Spleen (tissue), 11 donors: ENCODE results near the gene KBTBD2. TPM values are rescaled to one million over a fixed set of nuclear protein-coding genes. Genes with fewer than 3 reads are reported as not detected.
"Not testable (repeated sequence)": the region's sequence is repeated elsewhere in the genome, so short reads cannot be mapped to it uniquely, and the experiment has no call there.

Experiments used
- DNase-seq: peaks from one replicate; pipeline ENCODE4 v3.0.0-alpha.2; 2020
- H3K27ac ChIP-seq, 8 donors: fragments of 200-600 bp; sonication (generic) in 7 of 8; 1 replicate in 4 of 8; 2 replicates in 4 of 8; pipeline versions ENCODE4 v1.5.0 to v1.8.0; 2016 to 2021; ENCODE audit warnings: inconsistent platforms in 4 of 8, mild to moderate bottlenecking in 4 of 8, moderate library complexity in 1 of 8
- H3K27me3 ChIP-seq, 7 donors: fragments of 200-600 bp; sonication (generic) in 6 of 7; replicated peaks in 1 of 7; 1 replicate in 4 of 7; 2 replicates in 3 of 7; pipeline versions ENCODE4 v1.5.0 to v1.8.0; 2016 to 2021; ENCODE audit warnings: inconsistent platforms in 3 of 7, mild to moderate bottlenecking in 1 of 7
- H3K36me3 ChIP-seq, 6 donors: fragments of 200-600 bp; sonication (generic) in 5 of 6; 1 replicate in 4 of 6; 2 replicates in 2 of 6; pipeline versions ENCODE4 v1.5.0 to v1.8.0; 2016 to 2021; ENCODE audit warnings: inconsistent platforms in 2 of 6
- H3K4me1 ChIP-seq, 6 donors: fragments of 200-600 bp; sonication (generic) in 5 of 6; 1 replicate in 3 of 6; 2 replicates in 3 of 6; pipeline versions ENCODE4 v1.5.0 to v1.8.0; 2016 to 2021; ENCODE audit warnings: inconsistent platforms in 3 of 6
- H3K4me3 ChIP-seq, 8 donors: fragments of 200-600 bp; sonication (generic) in 7 of 8; 1 replicate in 4 of 8; 2 replicates in 4 of 8; pipeline versions ENCODE4 v1.5.0 to v1.8.0; 2016 to 2021; ENCODE audit warnings: inconsistent platforms in 4 of 8, mild to moderate bottlenecking in 4 of 8, moderate library complexity in 2 of 8
- H3K9me3 ChIP-seq, 8 donors: fragments of 200-600 bp; sonication (generic) in 7 of 8; 1 replicate in 4 of 8; 2 replicates in 4 of 8; pipeline versions ENCODE4 v1.5.0 to v1.8.0; 2016 to 2021; ENCODE audit warnings: inconsistent platforms in 4 of 8
- POLR2A ChIP-seq, 3 donors: fragments of 450-650 bp; IDR thresholded peaks; one replicate each; pipeline ENCODE4 v1.5.1; 2017; ENCODE audit warnings: antibody characterized with exemption in 3 of 3, mild to moderate bottlenecking in 1 of 3
- POLR2AphosphoS5 ChIP-seq, 3 donors: sonication (generic); formaldehyde crosslinking; IDR thresholded peaks; one replicate each; pipeline ENCODE4 v1.5.1; 2017; ENCODE audit warnings: antibody characterized with exemption in 3 of 3
- WGBS, 5 donors: extraction: QIAGEN DNeasy Blood & Tissue Kit in 3 of 5; methylation state at CpG; one replicate each; pipeline versions ENCODE4 v1.1.5 to v1.1.7; 2013 to 2018; 5-methylcytosine and 5-hydroxymethylcytosine counted together
- intact Hi-C: fragments of 100-400 bp; cut with DNase I; formaldehyde crosslinking; loops from one replicate; pipeline ENCODE4 v1.15.0; 2023; ENCODE audit warnings: low total_unique reads
- polyA plus RNA-seq, 3 donors: library from polyadenylated mRNA; stranded (reverse); fragments of 200-250 nt; gene quantifications; one replicate each; pipeline ENCODE4 v1.2.1, GENCODE V29; 2013
- total RNA-seq, 7 donors: library from RNA; depleted of rRNA in 3 of 7; stranded (reverse); fragments of >200 nt in 3 of 7; fragmentation: NEBNext Ultra II Directional in 4 of 7; extraction: Animal tissue kit (Norgen Biotek cat#: 25700) in 4 of 7; gene quantifications; one replicate each; pipeline versions ENCODE4 v1.1.0 to v1.2.1, GENCODE V29; 2016 to 2021
- TF ChIP-seq, protein P1 (sequence below), 11 experiments: fragments of 200-600 bp in 7 of 11; fragments of 450-650 bp in 4 of 11; sonication (generic) in 4 of 11; IDR thresholded peaks in 8 of 11; conservative IDR thresholded peaks in 3 of 11; 1 replicate in 7 of 11; 2 replicates in 4 of 11; pipeline versions ENCODE4 v1.4.0 to v1.8.0; 2016 to 2021; ENCODE audit warnings: antibody characterized with exemption in 11 of 11, inconsistent platforms in 4 of 11, mild to moderate bottlenecking in 1 of 11
- donor health status: healthy with polysubstance abuse.
- donor health status: DM: no; HTN: no; CAD: no; lungs with moderate emphysema.
- donor health status: DM: no; HTN: no; CAD: no.
- donor health status: Bipolar disorder and iron deficiency.
- donor health status: healthy.
- donor health status: DM: no; HTN: no; CAD: no.
- donor health status: DM: yes; HTN: yes; CAD: no.

The KBTBD2 gene
- total and polyA plus RNA-seq, 10 donors = 15.6 to 80.8 (median 59.6) TPM

DNA sequence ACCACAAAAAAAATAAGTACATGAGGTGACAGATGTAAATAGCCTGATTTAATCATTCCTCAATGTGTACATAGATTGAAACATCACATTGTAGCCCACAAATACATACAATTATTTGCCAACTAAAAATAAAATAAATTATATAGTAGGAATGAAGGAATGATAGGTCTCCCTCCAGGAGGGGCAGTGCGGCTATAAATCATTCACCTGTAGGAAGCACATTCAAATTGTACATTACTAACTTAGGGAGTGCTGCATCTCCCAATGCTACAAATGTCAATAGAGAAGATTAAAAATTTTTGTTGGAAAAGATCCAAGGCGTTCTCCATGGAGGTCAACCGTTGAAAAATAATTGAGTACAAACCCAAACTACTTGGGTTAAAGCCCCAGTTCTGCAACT lies 4.2 kb downstream of the KBTBD2 start:
- H3K4me3 ChIP-seq = no peak overlapping the region
- TF ChIP-seq POLR2A (IDR thresholded peaks at IDR 0.05) = no peak
- TF ChIP-seq, protein P1, sequence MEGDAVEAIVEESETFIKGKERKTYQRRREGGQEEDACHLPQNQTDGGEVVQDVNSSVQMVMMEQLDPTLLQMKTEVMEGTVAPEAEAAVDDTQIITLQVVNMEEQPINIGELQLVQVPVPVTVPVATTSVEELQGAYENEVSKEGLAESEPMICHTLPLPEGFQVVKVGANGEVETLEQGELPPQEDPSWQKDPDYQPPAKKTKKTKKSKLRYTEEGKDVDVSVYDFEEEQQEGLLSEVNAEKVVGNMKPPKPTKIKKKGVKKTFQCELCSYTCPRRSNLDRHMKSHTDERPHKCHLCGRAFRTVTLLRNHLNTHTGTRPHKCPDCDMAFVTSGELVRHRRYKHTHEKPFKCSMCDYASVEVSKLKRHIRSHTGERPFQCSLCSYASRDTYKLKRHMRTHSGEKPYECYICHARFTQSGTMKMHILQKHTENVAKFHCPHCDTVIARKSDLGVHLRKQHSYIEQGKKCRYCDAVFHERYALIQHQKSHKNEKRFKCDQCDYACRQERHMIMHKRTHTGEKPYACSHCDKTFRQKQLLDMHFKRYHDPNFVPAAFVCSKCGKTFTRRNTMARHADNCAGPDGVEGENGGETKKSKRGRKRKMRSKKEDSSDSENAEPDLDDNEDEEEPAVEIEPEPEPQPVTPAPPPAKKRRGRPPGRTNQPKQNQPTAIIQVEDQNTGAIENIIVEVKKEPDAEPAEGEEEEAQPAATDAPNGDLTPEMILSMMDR (IDR thresholded peaks at IDR 0.05 in 8 of 11, conservative IDR thresholded peaks at IDR 0.05 in 3 of 11) = no peak
- no peak for TF ChIP-seq POLR2AphosphoS5 (IDR thresholded peaks at IDR 0.05)
- H3K9me3 ChIP-seq = no peaks in the 10 kb centered on the region
- peaks cover 49 to 83% (median 77%) of the 10 kb centered on the region in 6 donors for H3K4me1 ChIP-seq
- no peaks in the 10 kb centered on the region for H3K36me3 ChIP-seq
- no peak for DNase-seq
- no peak overlapping the region for H3K27ac ChIP-seq
- intact Hi-C loops = no loop called here
- whole genome bisulfite sequencing, 5 donors = 58 to 80% (median 69%) methylated on average over 3 of the region's 3 CpGs
- H3K27me3 ChIP-seq = no peaks in the 10 kb centered on the region

DNA sequence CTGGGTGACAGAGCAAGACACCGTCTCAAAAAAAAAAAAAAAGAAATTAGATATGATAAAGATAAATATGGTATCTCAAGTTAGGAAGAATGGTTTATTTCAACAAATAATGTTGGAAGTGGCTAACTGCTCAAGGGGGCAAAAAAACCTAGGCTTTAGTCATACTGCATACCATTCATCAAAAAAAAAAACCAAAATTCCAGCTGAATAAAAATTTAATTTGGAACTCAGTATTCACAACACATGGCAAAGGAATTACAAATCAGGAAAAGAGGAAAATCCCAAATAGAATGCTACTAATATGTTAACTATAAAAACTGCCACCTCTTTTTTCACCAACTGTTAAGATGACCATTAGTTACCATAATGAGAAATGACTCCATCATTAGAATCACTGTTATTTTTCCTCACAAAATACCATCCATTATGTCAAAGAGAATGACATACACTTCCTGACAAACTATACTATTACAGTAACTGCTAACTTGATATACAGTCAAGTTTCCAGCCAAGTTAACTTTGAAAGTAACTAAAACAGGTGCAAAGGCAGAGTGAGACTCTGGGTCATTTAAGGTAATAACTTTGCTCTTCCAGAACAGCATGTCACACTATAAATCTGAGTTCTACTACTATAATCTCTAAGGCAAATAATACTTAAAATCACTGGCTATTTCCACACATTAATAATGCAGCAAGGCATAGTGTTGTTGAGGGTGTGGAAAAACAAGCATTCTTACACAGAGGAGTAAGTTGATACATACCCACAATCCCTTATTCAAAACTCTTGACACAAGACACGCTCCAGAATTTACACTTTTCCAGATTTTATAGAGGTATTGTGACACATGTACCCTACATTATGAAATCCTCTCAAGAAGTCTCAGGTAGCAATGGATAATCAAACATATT lies 10.2 kb downstream of the KBTBD2 start:
- Histone ChIP-seq H3K9me3 (no peaks in the 10 kb centered on the region), H3K36me3 (peaks cover 0 to 31% (median 3%) of the 10 kb centered on the region in 6 donors), H3K27me3 (no peaks in the 10 kb centered on the region), H3K27ac (no peak overlapping the region), H3K4me1 (peaks cover 18 to 100% (median 90%) of the 10 kb centered on the region in 6 donors), H3K4me3 (no peak overlapping the region)
- no peak for TF ChIP-seq POLR2AphosphoS5 (IDR thresholded peaks at IDR 0.05)
- no peak for TF ChIP-seq POLR2A (IDR thresholded peaks at IDR 0.05)
- WGBS, 5 donors = 78 to 94% (median 89%) methylated on average over 2 of the region's 2 CpGs
- intact Hi-C loops = no loop called here
- DNase-seq = no peak

DNA sequence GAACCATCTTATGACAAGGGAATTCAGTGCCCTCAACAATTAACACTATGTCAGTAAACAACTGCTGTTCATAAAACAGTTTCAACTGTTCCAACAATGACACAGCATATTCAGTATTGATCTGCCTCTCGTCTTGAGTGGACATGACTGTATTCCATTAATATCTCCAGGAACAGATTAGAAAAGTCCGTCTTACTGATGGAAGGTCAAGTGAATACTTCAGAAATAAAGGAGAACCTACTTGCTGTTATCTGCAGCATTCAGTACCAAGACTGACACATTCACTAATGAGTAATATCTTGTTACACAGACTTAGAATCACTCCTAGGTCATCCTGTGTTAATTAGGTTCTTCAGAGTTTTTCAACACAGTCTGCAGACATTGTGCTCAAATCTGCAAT lies 12.1 kb downstream of the KBTBD2 start:
- no peaks in the 10 kb centered on the region for H3K27me3 ChIP-seq
- peak overlapping the region in 3 of 8 donors; percentile 15 to 25 (median 21) for H3K27ac ChIP-seq
- H3K4me1 ChIP-seq = peaks cover 7 to 100% (median 79%) of the 10 kb centered on the region in 6 donors
- H3K9me3 ChIP-seq = no peaks in the 10 kb centered on the region
- DNase-seq = no peak
- intact Hi-C loops = no loop called here
- TF ChIP-seq POLR2AphosphoS5 (IDR thresholded peaks at IDR 0.05) (no peak), POLR2A (IDR thresholded peaks at IDR 0.05) (no peak)
- TF ChIP-seq, protein P1 (IDR thresholded peaks at IDR 0.05 in 8 of 11, conservative IDR thresholded peaks at IDR 0.05 in 3 of 11) = no peak
- no peak overlapping the region for H3K4me3 ChIP-seq
- H3K36me3 ChIP-seq = peaks cover 0 to 49% (median 12%) of the 10 kb centered on the region in 6 donors
- WGBS, 5 donors = 33 to 60% (median 39%) methylated on average over 2 of the region's 2 CpGs

DNA sequence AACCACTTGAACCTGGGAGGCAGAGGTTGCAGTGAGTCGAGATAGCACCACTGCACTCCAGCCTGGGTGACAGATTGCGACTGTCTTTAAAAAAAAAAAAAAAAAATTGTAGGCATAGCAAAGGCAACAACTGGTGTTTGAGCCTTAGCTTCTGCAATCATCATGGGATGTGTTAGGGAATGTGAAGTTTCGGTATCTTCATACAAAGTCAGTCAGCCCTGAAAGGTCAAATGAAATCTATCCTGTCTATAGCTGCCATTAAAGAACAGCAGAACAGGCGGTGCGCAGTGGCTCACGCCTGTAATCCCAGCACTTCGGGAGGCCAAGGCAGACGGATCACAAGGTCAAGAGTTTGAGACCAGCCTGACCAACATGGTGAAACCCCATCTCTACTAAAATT lies 13.5 kb downstream of the KBTBD2 start:
- H3K4me3 ChIP-seq, H3K27me3 ChIP-seq, H3K9me3 ChIP-seq, DNase-seq, intact Hi-C loops, H3K27ac ChIP-seq: not testable (repeated sequence)
- H3K4me1 ChIP-seq = peaks cover 4 to 86% (median 65%) of the 10 kb centered on the region in 6 donors
- WGBS, 5 donors = 75 to 94% (median 88%) methylated on average over 8 of the region's 8 CpGs
- peaks cover 0 to 64% (median 26%) of the 10 kb centered on the region in 6 donors for H3K36me3 ChIP-seq

DNA sequence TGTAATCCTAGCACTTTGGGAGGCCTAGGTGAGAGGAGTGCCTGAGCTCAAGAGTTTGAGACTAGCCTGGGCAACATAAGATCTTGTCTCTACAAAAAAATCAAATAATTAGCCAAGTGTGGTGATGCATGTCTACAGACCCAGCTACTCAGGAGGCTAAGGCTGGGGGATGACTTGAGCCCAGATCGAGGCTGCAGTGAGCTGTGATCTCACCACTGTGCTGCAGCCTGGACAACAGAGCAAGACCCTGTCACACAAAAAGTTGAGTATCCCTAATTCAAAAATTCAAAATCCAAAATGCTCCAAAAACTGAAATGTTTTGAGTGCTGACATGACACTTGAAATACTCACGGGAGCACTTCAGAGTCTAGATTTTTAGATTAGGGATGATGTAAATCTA lies 19.1 kb downstream of the KBTBD2 start:
- intact Hi-C loops = no loop called here
- H3K36me3 ChIP-seq = peaks cover 0 to 100% (median 60%) of the 10 kb centered on the region in 6 donors
- WGBS, 5 donors = 90 to 95% (median 91%) methylated on average over 2 of the region's 2 CpGs
- H3K4me1 ChIP-seq = peaks cover 0 to 49% (median 22%) of the 10 kb centered on the region in 6 donors
- H3K9me3 ChIP-seq = no peaks in the 10 kb centered on the region
- DNase-seq = no peak
- no peak overlapping the region for H3K4me3 ChIP-seq
- no peak for TF ChIP-seq POLR2A (IDR thresholded peaks at IDR 0.05)
- no peak for TF ChIP-seq POLR2AphosphoS5 (IDR thresholded peaks at IDR 0.05)
- TF ChIP-seq, protein P1 (IDR thresholded peaks at IDR 0.05 in 8 of 11, conservative IDR thresholded peaks at IDR 0.05 in 3 of 11) = no peak
- H3K27ac ChIP-seq = no peak overlapping the region
- no peaks in the 10 kb centered on the region for H3K27me3 ChIP-seq
